Neutrophil (primary cell): ENCODE data around the gene ZNF418.
"Not testable (repeated sequence)": the region's sequence is repeated elsewhere in the genome, so short reads cannot be mapped to it uniquely, and the experiment has no call there.

Experiments
- H3K27ac ChIP-seq: fragments of 200-600 bp; sonication (generic); 2 replicates; pipeline ENCODE4 v1.5.1; 2016; ENCODE audit warnings: mild to moderate bottlenecking, moderate library complexity
- H3K27me3 ChIP-seq: fragments of 200-600 bp; sonication (generic); 2 replicates; pipeline ENCODE4 v1.6.0; 2016; ENCODE audit warnings: mild to moderate bottlenecking
- H3K36me3 ChIP-seq: fragments of 200-600 bp; sonication (generic); 2 replicates; pipeline ENCODE4 v1.5.1; 2017
- H3K4me1 ChIP-seq, 2 experiments: fragments of 200-600 bp in 1 of 2; sonication (generic) in 1 of 2; 1 replicate in 1 of 2; 2 replicates in 1 of 2; pipeline versions ENCODE4 v1.5.1 to v1.6.1; 2013 to 2016; ENCODE audit warnings: low read depth in 1 of 2, low read length in 1 of 2, mild to moderate bottlenecking in 1 of 2, moderate library complexity in 1 of 2; ENCODE audit not compliant: control insufficient read depth in 1 of 2, insufficient read depth in 1 of 2
- H3K4me3 ChIP-seq, 2 experiments: fragments of 200-600 bp in 1 of 2; sonication (generic) in 1 of 2; 1 replicate in 1 of 2; 2 replicates in 1 of 2; pipeline ENCODE4 v1.5.1; 2013 to 2016; ENCODE audit warnings: low read depth in 1 of 2, low read length in 1 of 2, mild to moderate bottlenecking in 1 of 2, moderate library complexity in 1 of 2
- H3K9me3 ChIP-seq: fragments of 200-600 bp; sonication (generic); 2 replicates; pipeline ENCODE4 v1.5.1; 2016
- CTCF ChIP-seq: fragments of 200-600 bp; sonication (generic); IDR thresholded peaks from 2 replicates; pipeline ENCODE4 v1.5.1; 2016; ENCODE audit warnings: antibody characterized with exemption

The ZNF418 gene

GRCh38 chr19:57914531-57914930 lies 20.7 kb downstream of the ZNF418 start:
- TF ChIP-seq CTCF, result no peak
- H3K27ac ChIP-seq, result no peak overlapping the region
- H3K4me1 ChIP-seq, result peaks cover 9 to 14% of the 10 kb centered on the region in 2 experiments
- H3K27me3 ChIP-seq, result no peaks in the 10 kb centered on the region
- H3K9me3 ChIP-seq, result no peaks in the 10 kb centered on the region
- peaks cover 20% of the 10 kb centered on the region for H3K36me3 ChIP-seq
- no peak overlapping the region for H3K4me3 ChIP-seq

GRCh38 chr19:57907394-57907793 lies 27.8 kb downstream of the ZNF418 start:
- Histone ChIP-seq H3K4me3 (no peak overlapping the region), H3K4me1 (no peaks in the 10 kb centered on the region), H3K36me3 (peaks cover 44% of the 10 kb centered on the region), H3K27me3 (no peaks in the 10 kb centered on the region), H3K9me3 (no peaks in the 10 kb centered on the region), H3K27ac (no peak overlapping the region)
- TF ChIP-seq CTCF, result no peak

- Histone ChIP-seq H3K4me3 (no peak overlapping the region), H3K9me3 (no peaks in the 10 kb centered on the region), H3K36me3 (peaks cover 28% of the 10 kb centered on the region), H3K27ac (no peak overlapping the region), H3K27me3 (no peaks in the 10 kb centered on the region), H3K4me1 (no peaks in the 10 kb centered on the region)
- TF ChIP-seq CTCF, result no peak
Measured at GRCh38 chr19:57905258-57905657, 29.9 kb downstream of the ZNF418 start.

GRCh38 chr19:57903618-57904184 lies 31.5 kb downstream of the ZNF418 start:
- H3K9me3 ChIP-seq, result no peaks in the 10 kb centered on the region
- no peak for TF ChIP-seq CTCF

GRCh38 chr19:57900311-57900710 lies 34.9 kb downstream of the ZNF418 start:
- no peak for TF ChIP-seq CTCF
- Histone ChIP-seq H3K36me3 (no peaks in the 10 kb centered on the region), H3K27ac (no peak overlapping the region), H3K27me3 (no peaks in the 10 kb centered on the region), H3K4me3 (no peak overlapping the region), H3K9me3 (no peaks in the 10 kb centered on the region), H3K4me1 (peaks cover 18 to 22% of the 10 kb centered on the region in 2 experiments)

More at GRCh38 chr19:57903618-57904184, 31.5 kb downstream of the ZNF418 start:
- H3K27ac ChIP-seq, result no peak overlapping the region
- no peak overlapping the region for H3K4me3 ChIP-seq
- H3K27me3 ChIP-seq, result no peaks in the 10 kb centered on the region
- H3K4me1 ChIP-seq, result no peaks in the 10 kb centered on the region
- H3K36me3 ChIP-seq, result peaks cover 18% of the 10 kb centered on the region

GRCh38 chr19:57890706-57891105 lies 44.5 kb downstream of the ZNF418 start:
- not testable (repeated sequence) for H3K36me3 ChIP-seq, H3K9me3 ChIP-seq, H3K27me3 ChIP-seq, H3K4me3 ChIP-seq, H3K27ac ChIP-seq
- H3K4me1 ChIP-seq, result peaks cover 7 to 15% of the 10 kb centered on the region in 2 experiments
